ENCODE results near the gene PHRF1. TPM values are rescaled to one million over a fixed set of nuclear protein-coding genes. Genes with fewer than 3 reads are reported as not detected.

The PHRF1 gene
- total and polyA plus RNA-seq, 9 of the 15 experiments (the other 6 are each of a cell fraction or from before 2014, with no cell fraction given), result 0.07 to 37.2 (median 7.7) TPM

DNA sequence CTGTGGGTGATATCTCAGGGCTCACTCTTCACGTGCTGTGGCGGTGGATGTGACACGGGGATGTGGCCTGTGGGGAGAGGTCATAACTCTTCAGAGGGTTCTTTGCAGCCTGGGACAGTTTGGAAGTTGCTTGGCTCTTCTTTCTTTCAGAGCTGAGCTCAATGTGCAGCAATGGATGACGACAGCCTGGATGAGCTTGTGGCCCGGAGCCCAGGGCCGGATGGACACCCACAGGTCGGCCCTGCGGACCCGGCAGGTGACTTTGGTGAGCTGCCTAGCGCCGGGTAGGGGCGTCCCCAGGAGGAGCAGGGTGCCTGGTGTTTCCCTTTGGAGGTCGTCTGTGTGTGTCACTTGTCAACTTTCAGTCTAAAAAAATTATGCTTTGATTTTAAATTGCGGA, 5.1 kb downstream of the PHRF1 start:
- Histone ChIP-seq H3K9me3 (replicated peaks; ENCODE audit: control insufficient read depth, insufficient read depth, low read depth, low read length) (no peaks in the 10 kb centered on the region), H3K4me1 (replicated peaks in 1 of 2; ENCODE audit: control insufficient read depth in 2 of 2, insufficient read depth in 2 of 2, low read length in 2 of 2) (peaks cover 32 to 49% of the 10 kb centered on the region in 2 experiments), H3K9me1 (ENCODE audit: control insufficient read depth, insufficient read depth, low read length) (peaks cover 20% of the 10 kb centered on the region), H3K9ac (ENCODE audit: insufficient read depth in 1 of 2, low read depth in 2 of 2, low read length in 2 of 2) (peak overlapping the region in 1 of 2 experiments; percentile 67; a peak in 1 of 4 replicates), H3K27ac (ENCODE audit: extremely low read depth, low read depth, low read length) (no peak overlapping the region), H2AFZ (ENCODE audit: low read depth, low read length) (no peak overlapping the region), H3K79me2 (ENCODE audit: control insufficient read depth, insufficient read depth, low read length) (peaks cover 82% of the 10 kb centered on the region), H3K4me2 (ENCODE audit: insufficient read depth, low read length) (no peak overlapping the region), H4K20me1 (replicated peaks; ENCODE audit: control insufficient read depth, insufficient read depth, low read length) (peaks cover 48% of the 10 kb centered on the region), H3K27me3 (ENCODE audit: control insufficient read depth in 2 of 2, insufficient read depth in 2 of 2, low read length in 2 of 2) (no peaks in the 10 kb centered on the region), H3K4me3 (no peak overlapping the region), H3K36me3 (ENCODE audit: control insufficient read depth, insufficient read depth, low read length) (peaks cover 76% of the 10 kb centered on the region; the same call in 2 of the 3 replicates)
- TF ChIP-seq KAT7 (CRISPR knock-in tag; IDR thresholded peaks at IDR 0.05; ENCODE audit: borderline replicate concordance) (no peak), RBFOX2 (IDR thresholded peaks at IDR 0.05; ENCODE audit: low read depth, low read length) (peak; percentile 16; the same call in 1 of the 2 replicates), KLF6 (CRISPR knock-in tag; IDR thresholded peaks at IDR 0.05; ENCODE audit: borderline replicate concordance) (no peak)
- ChIA-PET POLR2A (interaction anchor here (1.0 kb wide), 1 partner anchor 27 kb away, joined by 3 read pairs; no protein-coding TSS in a partner anchor), CTCF (ENCODE audit: low intra/inter-chr PET ratio) (no interaction called here)
- intact Hi-C loops (cut with micrococcal nuclease), result no loop called here
- FAIRE-seq, result no peak
- no peak for DNase-seq (ENCODE audit: extremely low read depth in 1 of 4, low spot score in 3 of 4)
- in situ Hi-C loops (cut with MboI), result no loop called here
- no TSS peak for BruUV-seq (replicated peaks)
- ATAC-seq, result no peak
- 88% methylated on average over 6 of the region's 14 CpGs for WGBS (ENCODE audit: insufficient coverage, low coverage, missing lambda C conversion rate)

DNA sequence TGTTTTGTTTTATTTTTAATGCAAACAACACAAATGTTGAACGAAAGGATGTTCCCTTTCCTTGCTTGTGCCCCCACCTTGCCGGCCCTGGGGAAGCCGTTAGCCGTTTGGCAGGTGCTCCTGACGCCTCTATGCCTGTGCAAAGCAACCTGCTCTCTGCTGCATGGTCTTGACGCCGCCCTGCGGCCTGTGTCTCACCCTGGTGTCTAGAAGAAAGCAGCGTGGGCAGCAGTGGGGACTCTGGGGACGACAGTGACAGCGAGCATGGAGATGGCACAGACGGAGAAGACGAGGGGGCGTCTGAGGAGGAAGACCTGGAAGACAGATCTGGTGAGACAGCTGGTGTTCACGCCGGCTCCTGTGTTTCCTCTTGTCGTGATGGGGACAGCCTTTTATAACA, 5.5 kb downstream of the PHRF1 start:
- WGBS (ENCODE audit: insufficient coverage, low coverage, missing lambda C conversion rate), result 96% methylated on average over 17 of the region's 17 CpGs
- ChIA-PET POLR2A (interaction anchor here (1.0 kb wide), 1 partner anchor 27 kb away, joined by 3 read pairs; no protein-coding TSS in a partner anchor), CTCF (ENCODE audit: low intra/inter-chr PET ratio) (no interaction called here)
- H2AFZ ChIP-seq (ENCODE audit: low read depth, low read length), result no peak overlapping the region
- ATAC-seq (no peak), DNase-seq (ENCODE audit: extremely low read depth in 1 of 4, low spot score in 3 of 4) (peak in 1 of 4 experiments; percentile 6), FAIRE-seq (no peak)
- no peak overlapping the region for H3K4me2 ChIP-seq (ENCODE audit: insufficient read depth, low read length)
- peaks cover 32 to 52% of the 10 kb centered on the region in 2 experiments for H3K4me1 ChIP-seq (replicated peaks in 1 of 2; ENCODE audit: control insufficient read depth in 2 of 2, insufficient read depth in 2 of 2, low read length in 2 of 2)
- intact Hi-C loops (cut with micrococcal nuclease) (no loop called here), in situ Hi-C loops (cut with MboI) (no loop called here)
- no peak for TF ChIP-seq SIX5 (IDR thresholded peaks at IDR 0.05; ENCODE audit: borderline replicate concordance in 1 of 2, insufficient read depth in 1 of 2, low read depth in 1 of 2, low read length in 2 of 2)
- peak; percentile 8 for TF ChIP-seq RBFOX2 (IDR thresholded peaks at IDR 0.05; ENCODE audit: low read depth, low read length)
- TF ChIP-seq CTBP1 (IDR thresholded peaks at IDR 0.05; ENCODE audit: borderline replicate concordance), result no peak
- peaks cover 48% of the 10 kb centered on the region for H4K20me1 ChIP-seq (replicated peaks; ENCODE audit: control insufficient read depth, insufficient read depth, low read length)
- H3K9me3 ChIP-seq (replicated peaks; ENCODE audit: control insufficient read depth, insufficient read depth, low read depth, low read length), result no peaks in the 10 kb centered on the region
- BruUV-seq (replicated peaks), result no TSS peak
- H3K79me2 ChIP-seq (ENCODE audit: control insufficient read depth, insufficient read depth, low read length), result peaks cover 78% of the 10 kb centered on the region
- no peak overlapping the region for H3K9ac ChIP-seq (ENCODE audit: insufficient read depth in 1 of 2, low read depth in 2 of 2, low read length in 2 of 2)
- peaks cover 80% of the 10 kb centered on the region; the same call in 2 of the 3 replicates for H3K36me3 ChIP-seq (ENCODE audit: control insufficient read depth, insufficient read depth, low read length)
- H3K27me3 ChIP-seq (ENCODE audit: control insufficient read depth in 2 of 2, insufficient read depth in 2 of 2, low read length in 2 of 2), result no peaks in the 10 kb centered on the region
- no peak overlapping the region for H3K27ac ChIP-seq (ENCODE audit: extremely low read depth, low read depth, low read length)
- H3K9me1 ChIP-seq (ENCODE audit: control insufficient read depth, insufficient read depth, low read length), result peaks cover 20% of the 10 kb centered on the region
- no peak overlapping the region for H3K4me3 ChIP-seq

Data from K562 (cell line).